Activated naive CD4-positive, alpha-beta T cell treated with Interleukin-2 at 50 U/mL for 16 hours (primary cell): Measurements from ENCODE around the gene UPB1.
A peak's percentile ranks its signal among the peaks of the same experiment; 100 is the strongest.
"Not testable (repeated sequence)": the region's sequence is repeated elsewhere in the genome, so short reads cannot be mapped to it uniquely, and the experiment has no call there.

ENCODE experiments used
- DNase-seq: peaks from one replicate; pipeline ENCODE4 v3.0.0-alpha.2; 2020

UPB1 gene

GRCh38 chr22:24482575-24482974 is 12.6 kb upstream of the UPB1 start:
- DNase-seq = no peak

- no peak for DNase-seq
These were observed 12.1 kb upstream of the UPB1 start for GRCh38 chr22:24482998-24483397.

- DNase-seq = no peak
These were observed 11.1 kb upstream of the UPB1 start for GRCh38 chr22:24483976-24484545.

GRCh38 chr22:24485170-24485569 is 10.0 kb upstream of the UPB1 start:
- no peak for DNase-seq

- DNase-seq = no peak
These were observed 9.5 kb upstream of the UPB1 start for GRCh38 chr22:24485608-24486007.

- DNase-seq = peak; percentile 18
These were observed 8.6 kb upstream of the UPB1 start for GRCh38 chr22:24486501-24486921.

- no peak for DNase-seq
These were observed 6.1 kb upstream of the UPB1 start for GRCh38 chr22:24489011-24489410.

- DNase-seq = not testable (repeated sequence)
These were observed 5.7 kb upstream of the UPB1 start for GRCh38 chr22:24489434-24489833.

- DNase-seq = no peak
These were observed 2.7 kb upstream of the UPB1 start for GRCh38 chr22:24492391-24492790.

- DNase-seq = no peak
These were observed 985 bp upstream of the UPB1 start for GRCh38 chr22:24494167-24494527.

GRCh38 chr22:24495365-24495675 is 188 bp downstream of the UPB1 start:
- no peak for DNase-seq

GRCh38 chr22:24496234-24496633 is 1.1 kb downstream of the UPB1 start:
- DNase-seq = no peak

GRCh38 chr22:24496661-24497060 is 1.5 kb downstream of the UPB1 start:
- DNase-seq = no peak

- no peak for DNase-seq
These were observed 2.7 kb downstream of the UPB1 start for GRCh38 chr22:24497841-24498258.

- no peak for DNase-seq
These were observed 3.7 kb downstream of the UPB1 start for GRCh38 chr22:24498824-24499223.

- DNase-seq = no peak
These were observed 4.7 kb downstream of the UPB1 start for GRCh38 chr22:24499706-24500276.

- no peak for DNase-seq
These were observed 5.2 kb downstream of the UPB1 start for GRCh38 chr22:24500277-24500820.

- no peak for DNase-seq
These were observed 6.3 kb downstream of the UPB1 start for GRCh38 chr22:24501301-24502005.

GRCh38 chr22:24502034-24502433 is 6.9 kb downstream of the UPB1 start:
- no peak for DNase-seq

GRCh38 chr22:24502541-24502940 is 7.4 kb downstream of the UPB1 start:
- no peak for DNase-seq

GRCh38 chr22:24503137-24503842 is 8.2 kb downstream of the UPB1 start:
- peak; percentile 66 for DNase-seq

- DNase-seq = no peak
These were observed 8.8 kb downstream of the UPB1 start for GRCh38 chr22:24503843-24504338.

GRCh38 chr22:24504540-24504939 is 9.4 kb downstream of the UPB1 start:
- DNase-seq = no peak
